Measurements from ENCODE around the gene COBLL1. TPM values are rescaled to one million over a fixed set of nuclear protein-coding genes. Genes with fewer than 3 reads are reported as not detected.

COBLL1 gene
- polyA plus RNA-seq, 1 donor (not counting 4 experiments of a cell fraction or from before 2014, with no cell fraction given) = 14.9 TPM

GRCh38 chr2:164823126-164823525 is 18.5 kb downstream of the COBLL1 start:
- no peaks in the 10 kb centered on the region for H4K20me1 ChIP-seq (ENCODE audit: control insufficient read depth, extremely low read depth, insufficient read depth, low read length)
- TF ChIP-seq, protein P1, sequence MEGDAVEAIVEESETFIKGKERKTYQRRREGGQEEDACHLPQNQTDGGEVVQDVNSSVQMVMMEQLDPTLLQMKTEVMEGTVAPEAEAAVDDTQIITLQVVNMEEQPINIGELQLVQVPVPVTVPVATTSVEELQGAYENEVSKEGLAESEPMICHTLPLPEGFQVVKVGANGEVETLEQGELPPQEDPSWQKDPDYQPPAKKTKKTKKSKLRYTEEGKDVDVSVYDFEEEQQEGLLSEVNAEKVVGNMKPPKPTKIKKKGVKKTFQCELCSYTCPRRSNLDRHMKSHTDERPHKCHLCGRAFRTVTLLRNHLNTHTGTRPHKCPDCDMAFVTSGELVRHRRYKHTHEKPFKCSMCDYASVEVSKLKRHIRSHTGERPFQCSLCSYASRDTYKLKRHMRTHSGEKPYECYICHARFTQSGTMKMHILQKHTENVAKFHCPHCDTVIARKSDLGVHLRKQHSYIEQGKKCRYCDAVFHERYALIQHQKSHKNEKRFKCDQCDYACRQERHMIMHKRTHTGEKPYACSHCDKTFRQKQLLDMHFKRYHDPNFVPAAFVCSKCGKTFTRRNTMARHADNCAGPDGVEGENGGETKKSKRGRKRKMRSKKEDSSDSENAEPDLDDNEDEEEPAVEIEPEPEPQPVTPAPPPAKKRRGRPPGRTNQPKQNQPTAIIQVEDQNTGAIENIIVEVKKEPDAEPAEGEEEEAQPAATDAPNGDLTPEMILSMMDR (optimal IDR thresholded peaks at IDR 0.05 in 1 of 3, IDR thresholded peaks at IDR 0.05 in 1 of 3, conservative IDR thresholded peaks at IDR 0.05 in 1 of 3; ENCODE audit: extremely low read depth in 1 of 3, insufficient read depth in 2 of 3, low read length in 3 of 3) = no peak
- no peak for TF ChIP-seq EZH2 (IDR thresholded peaks at IDR 0.05; ENCODE audit: low read length)
- no peak overlapping the region for H3K4me2 ChIP-seq (ENCODE audit: control insufficient read depth, extremely low read depth, insufficient read depth, low read depth, low read length)
- H3K9me3 ChIP-seq (ENCODE audit: control insufficient read depth, low read depth, low read length) = no peaks in the 10 kb centered on the region
- H3K27ac ChIP-seq (ENCODE audit: control insufficient read depth, insufficient read depth, low read length) = no peak overlapping the region
- H3K27me3 ChIP-seq (ENCODE audit: control insufficient read depth, extremely low read depth, insufficient read depth, low read length) = no peaks in the 10 kb centered on the region
- no peak overlapping the region for H3K9ac ChIP-seq (ENCODE audit: control insufficient read depth, extremely low read depth, insufficient read depth, low read length)
- dilution Hi-C loops (cut with MboI; ENCODE audit: extremely low pct_ligation_motif_present, low sequenced_read_pairs) = no loop called here
- no peak for FAIRE-seq
- no peak overlapping the region for H2AFZ ChIP-seq (ENCODE audit: control insufficient read depth, low read length)
- H3K4me1 ChIP-seq (ENCODE audit: control insufficient read depth, extremely low read depth, insufficient read depth, low read length) = peaks cover 8% of the 10 kb centered on the region
- H3K9me1 ChIP-seq (ENCODE audit: control insufficient read depth, extremely low read depth, insufficient read depth, low read length) = no peaks in the 10 kb centered on the region
- no peaks in the 10 kb centered on the region for H3K36me3 ChIP-seq (ENCODE audit: control insufficient read depth in 2 of 2, extremely low read depth in 1 of 2, insufficient read depth in 2 of 2, low read length in 2 of 2)
- DNase-seq (ENCODE audit: low read depth, low spot score) = no peak
- H3K4me3 ChIP-seq (ENCODE audit: control insufficient read depth in 2 of 3, extremely low read depth in 1 of 3, insufficient read depth in 2 of 3, low read depth in 1 of 3, low read length in 3 of 3) = no peak overlapping the region
- H3K79me2 ChIP-seq (ENCODE audit: control insufficient read depth, insufficient read depth, low read length) = peaks cover 9% of the 10 kb centered on the region

DNA sequence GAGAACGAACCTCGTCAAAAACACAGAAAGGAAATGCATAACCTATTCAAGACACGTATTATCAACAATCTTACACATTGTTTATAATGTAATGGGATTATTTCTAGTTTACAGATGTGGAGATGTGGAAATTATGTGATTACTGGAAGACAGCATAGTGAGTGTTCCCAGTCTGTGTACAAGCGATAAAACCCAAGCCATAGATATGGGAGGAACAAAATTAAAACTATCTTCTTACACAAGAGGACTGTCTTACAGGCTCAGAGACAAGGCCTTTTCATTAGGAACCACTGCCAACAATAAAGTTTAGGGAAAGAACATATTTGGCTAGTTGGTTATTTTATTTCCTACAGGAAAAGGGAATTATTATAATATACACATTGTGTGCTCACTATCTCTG is 20.3 kb downstream of the COBLL1 start:
- Histone ChIP-seq H3K4me1 (ENCODE audit: control insufficient read depth, extremely low read depth, insufficient read depth, low read length) (peaks cover 4% of the 10 kb centered on the region), H3K9ac (ENCODE audit: control insufficient read depth, extremely low read depth, insufficient read depth, low read length) (no peak overlapping the region), H3K36me3 (ENCODE audit: control insufficient read depth in 2 of 2, extremely low read depth in 1 of 2, insufficient read depth in 2 of 2, low read length in 2 of 2) (no peaks in the 10 kb centered on the region), H3K27me3 (ENCODE audit: control insufficient read depth, extremely low read depth, insufficient read depth, low read length) (no peaks in the 10 kb centered on the region), H2AFZ (ENCODE audit: control insufficient read depth, low read length) (no peak overlapping the region), H3K79me2 (ENCODE audit: control insufficient read depth, insufficient read depth, low read length) (peaks cover 10% of the 10 kb centered on the region), H3K9me1 (ENCODE audit: control insufficient read depth, extremely low read depth, insufficient read depth, low read length) (no peaks in the 10 kb centered on the region), H3K4me3 (ENCODE audit: control insufficient read depth in 2 of 3, extremely low read depth in 1 of 3, insufficient read depth in 2 of 3, low read depth in 1 of 3, low read length in 3 of 3) (no peak overlapping the region), H4K20me1 (ENCODE audit: control insufficient read depth, extremely low read depth, insufficient read depth, low read length) (no peaks in the 10 kb centered on the region), H3K4me2 (ENCODE audit: control insufficient read depth, extremely low read depth, insufficient read depth, low read depth, low read length) (no peak overlapping the region), H3K27ac (ENCODE audit: control insufficient read depth, insufficient read depth, low read length) (no peak overlapping the region), H3K9me3 (ENCODE audit: control insufficient read depth, low read depth, low read length) (no peaks in the 10 kb centered on the region)
- dilution Hi-C loops (cut with MboI; ENCODE audit: extremely low pct_ligation_motif_present, low sequenced_read_pairs) = no loop called here
- FAIRE-seq = no peak
- no peak for DNase-seq (ENCODE audit: low read depth, low spot score)
- TF ChIP-seq, protein P1 (optimal IDR thresholded peaks at IDR 0.05 in 1 of 3, IDR thresholded peaks at IDR 0.05 in 1 of 3, conservative IDR thresholded peaks at IDR 0.05 in 1 of 3; ENCODE audit: extremely low read depth in 1 of 3, insufficient read depth in 2 of 3, low read length in 3 of 3) = no peak
- TF ChIP-seq EZH2 (IDR thresholded peaks at IDR 0.05; ENCODE audit: low read length) = no peak
